ENCODE measurements around the gene TC2N. TPM values are rescaled to one million over a fixed set of nuclear protein-coding genes. Genes with fewer than 3 reads are reported as not detected.

Gene TC2N
- not detected in 2 replicates for total RNA-seq

DNA sequence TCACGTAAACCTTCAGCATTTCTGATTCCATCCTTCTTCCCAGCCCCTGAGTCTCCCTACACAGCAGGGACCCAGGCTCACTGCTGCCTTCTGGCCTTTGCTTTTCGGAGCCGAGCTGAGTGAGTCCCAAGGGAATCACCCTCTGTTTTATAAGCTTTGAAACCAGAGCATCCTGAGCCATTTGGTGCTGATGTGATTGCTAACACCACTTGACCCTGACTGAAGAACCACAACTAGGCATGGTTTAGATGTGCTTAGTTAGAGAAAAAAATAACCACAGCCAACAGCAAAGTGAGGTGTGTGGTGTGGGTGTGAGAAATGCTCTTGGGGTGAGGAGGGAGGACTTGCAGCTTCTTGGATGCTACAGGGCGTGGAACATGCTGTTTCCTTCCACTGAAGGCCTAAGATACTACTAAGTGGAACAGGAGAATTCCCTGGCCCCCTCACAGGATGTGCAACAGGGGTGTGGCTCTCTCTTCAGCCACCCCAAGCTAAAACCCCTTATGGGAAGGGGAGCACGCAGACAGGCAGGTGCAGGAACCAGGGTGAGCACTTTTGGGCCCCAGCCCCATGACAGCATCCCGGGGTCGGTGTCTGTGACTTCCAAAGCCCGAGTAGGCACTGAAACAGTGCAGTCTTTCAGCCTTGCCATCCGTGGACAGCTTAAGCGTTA lies at the start of gene TC2N:
TC2N (minus strand) TSS at position 221 of the 673 bp plus-strand sequence. CDS start 53,767 bp downstream, outside the sequence.

DNA sequence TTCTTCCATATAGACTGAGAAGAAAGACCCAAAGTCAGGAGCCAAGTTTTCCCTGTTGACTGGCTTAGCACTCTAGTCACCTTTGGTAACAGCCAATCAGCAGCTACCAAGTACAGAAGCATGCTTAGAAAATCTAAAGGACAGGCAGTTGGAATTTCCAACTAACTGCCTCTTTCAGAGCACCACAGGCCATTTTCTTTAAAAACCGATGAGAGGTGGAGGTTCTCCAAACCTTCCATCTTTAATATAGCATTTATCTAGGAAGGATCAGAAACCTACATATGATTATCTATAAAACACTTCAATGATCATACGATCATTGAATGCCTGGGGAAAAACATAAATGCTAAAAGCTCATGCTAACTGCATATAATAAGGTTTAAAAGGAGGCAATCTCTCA lies 135.3 kb downstream of the TC2N start, which contains the start of gene CATSPERB:
CATSPERB (minus strand) TSS at position 101 of the 400 bp plus-strand sequence. CDS start 2,607 bp downstream, outside the sequence.

Other genes with a start within 250 kb of the TC2N start
- gene CATSPERB, start 135.4 kb downstream of the TC2N start, total RNA-seq: not detected in 2 replicates
- 0.96 and 4.6 TPM in 2 replicates for gene FBLN5, start 80.2 kb upstream of the TC2N start, total RNA-seq
- 34.6 and 41.2 TPM in 2 replicates for gene TRIP11, start 172.5 kb upstream of the TC2N start, total RNA-seq
- gene ATXN3, start 239.0 kb upstream of the TC2N start, total RNA-seq: 24.2 and 41.4 TPM in 2 replicates